Progenitor cell of endocrine pancreas (in vitro differentiated cells): ENCODE data around the gene PDIA5. TPM values are rescaled to one million over a fixed set of nuclear protein-coding genes. Genes with fewer than 3 reads are reported as not detected.

Experiments used
- DNase-seq: peaks from one replicate; pipeline ENCODE4 v3.0.0; 2021; ENCODE audit warnings: low spot score; ENCODE audit not compliant: unreplicated experiment
- H3K27ac Mint-ChIP-seq: 2 replicates; pipeline ENCODE4 v1.8.0; 2021; ENCODE audit warnings: mild to moderate bottlenecking, moderate library complexity, mixed read lengths
- H3K27me3 Mint-ChIP-seq: 2 replicates; pipeline ENCODE4 v1.8.0; 2021; ENCODE audit warnings: mixed read lengths
- H3K36me3 Mint-ChIP-seq: 2 replicates; pipeline ENCODE4 v1.8.0; 2022; ENCODE audit warnings: mixed read lengths; ENCODE audit not compliant: insufficient read depth
- H3K4me1 Mint-ChIP-seq: 2 replicates; pipeline ENCODE4 v1.8.0; 2021; ENCODE audit warnings: low read depth, mixed read lengths
- H3K4me3 Mint-ChIP-seq: 2 replicates; pipeline ENCODE4 v1.8.0; 2021; ENCODE audit warnings: low read depth, mild to moderate bottlenecking, moderate library complexity, mixed read lengths
- H3K9me3 Mint-ChIP-seq: 2 replicates; pipeline ENCODE4 v1.8.0; 2021; ENCODE audit warnings: low read depth, mixed read lengths
- CTCF ChIP-seq: fragments of 200-600 bp; sonication (generic); IDR thresholded peaks from one replicate; pipeline ENCODE4 v1.5.0; 2021; ENCODE audit warnings: antibody characterized with exemption, mild to moderate bottlenecking; ENCODE audit not compliant: unreplicated experiment
- total RNA-seq: library from RNA; stranded (reverse); gene quantifications from 2 replicates; pipeline ENCODE4 v1.2.1, GENCODE V29; 2021

Gene PDIA5
- total RNA-seq, 1 donor from 2014 or later: 22.2 TPM

GRCh38 chr3:123083383-123084124, 16.7 kb downstream of the PDIA5 start:
- H3K27ac Mint-ChIP-seq: no peak overlapping the region
- peaks cover 3% of the 10 kb centered on the region for H3K36me3 Mint-ChIP-seq
- H3K4me1 Mint-ChIP-seq: peaks cover 38% of the 10 kb centered on the region
- H3K4me3 Mint-ChIP-seq: no peak overlapping the region
- H3K9me3 Mint-ChIP-seq: no peaks in the 10 kb centered on the region
- H3K27me3 Mint-ChIP-seq: peaks cover 11% of the 10 kb centered on the region
- TF ChIP-seq CTCF: no peak
- no peak for DNase-seq

- Mint-ChIP-seq H3K4me1 (peaks cover 38% of the 10 kb centered on the region), H3K27me3 (peaks cover 11% of the 10 kb centered on the region), H3K4me3 (no peak overlapping the region), H3K9me3 (no peaks in the 10 kb centered on the region), H3K36me3 (peaks cover 3% of the 10 kb centered on the region), H3K27ac (peak overlapping the region; percentile 17)
- no peak for TF ChIP-seq CTCF
- DNase-seq: no peak
Measured at GRCh38 chr3:123084192-123084591, 17.4 kb downstream of the PDIA5 start.

- H3K9me3 Mint-ChIP-seq: no peaks in the 10 kb centered on the region
- H3K27ac Mint-ChIP-seq: no peak overlapping the region
- no peak for TF ChIP-seq CTCF
- H3K4me1 Mint-ChIP-seq: peaks cover 38% of the 10 kb centered on the region
- peaks cover 3% of the 10 kb centered on the region for H3K36me3 Mint-ChIP-seq
- DNase-seq: no peak
- H3K27me3 Mint-ChIP-seq: peaks cover 11% of the 10 kb centered on the region
- H3K4me3 Mint-ChIP-seq: no peak overlapping the region
Measured at GRCh38 chr3:123084738-123085237, 18.0 kb downstream of the PDIA5 start.

- H3K27me3 Mint-ChIP-seq: peaks cover 11% of the 10 kb centered on the region
- H3K36me3 Mint-ChIP-seq: peaks cover 3% of the 10 kb centered on the region
- no peak for DNase-seq
- H3K4me3 Mint-ChIP-seq: no peak overlapping the region
- no peak for TF ChIP-seq CTCF
- H3K27ac Mint-ChIP-seq: peak overlapping the region; percentile 50
- H3K9me3 Mint-ChIP-seq: no peaks in the 10 kb centered on the region
- H3K4me1 Mint-ChIP-seq: peaks cover 40% of the 10 kb centered on the region
Measured at GRCh38 chr3:123085293-123085931, 18.6 kb downstream of the PDIA5 start.

GRCh38 chr3:123085932-123086627, 19.3 kb downstream of the PDIA5 start:
- no peak for DNase-seq
- Mint-ChIP-seq H3K4me1 (peaks cover 44% of the 10 kb centered on the region), H3K27ac (no peak overlapping the region), H3K9me3 (no peaks in the 10 kb centered on the region), H3K4me3 (no peak overlapping the region), H3K36me3 (no peaks in the 10 kb centered on the region), H3K27me3 (peaks cover 11% of the 10 kb centered on the region)
- no peak for TF ChIP-seq CTCF
